Panc1 (cell line): ENCODE measurements around the gene MC1R. TPM values are rescaled to one million over a fixed set of nuclear protein-coding genes. Genes with fewer than 3 reads are reported as not detected.
A peak's percentile ranks its signal among the peaks of the same experiment; 100 is the strongest.

Source experiments
- ATAC-seq: fragments of 200-7000 bp; cut with Tn5 transposase; 2 replicates; pipeline ENCODE4 v1.9.1; 2020; ENCODE audit warnings: mild to moderate bottlenecking, moderate library complexity
- BruUV-seq: library from RNA; stranded (reverse); fragments of 400-500 nt; replicated peaks from 2 replicates; lab custom pipeline; 2021; lab: Mats Ljungman, UMichigan
- CTCF ChIA-PET: fragments of 300-600 bp; sonication (Branson Sonifier 250); formaldehyde crosslinking; loops from one replicate; lab custom pipeline; 2022; ENCODE audit warnings: antibody characterized with exemption; lab: Charles Lee
- POLR2A ChIA-PET: fragments of 300-600 bp; sonication (Branson Sonifier 250); formaldehyde crosslinking; loops from one replicate; lab custom pipeline; 2022; ENCODE audit warnings: antibody characterized with exemption; lab: Charles Lee
- DNase-seq: peaks from one replicate; pipeline ENCODE4 v3.0.0-alpha.2; 2010; ENCODE audit warnings: low read depth, low spot score
- H3K27ac ChIP-seq: 2 replicates; pipeline ENCODE4 v1.5.1; 2011; ENCODE audit warnings: mild to moderate bottlenecking, low read length, inconsistent platforms
- H3K27me3 ChIP-seq: fragments of 200-500 bp; sonication (Bioruptor generic); 2 replicates; pipeline ENCODE4 v1.6.0; 2014; ENCODE audit warnings: low read length, inconsistent platforms; ENCODE audit not compliant: control insufficient read depth, insufficient read depth
- H3K36me3 ChIP-seq: fragments of 200-500 bp; sonication (Bioruptor generic); 2 replicates; pipeline ENCODE4 v1.5.1; 2014; ENCODE audit warnings: inconsistent platforms, mild to moderate bottlenecking, low read length, moderate library complexity; ENCODE audit not compliant: control insufficient read depth, insufficient read depth
- H3K4me1 ChIP-seq: 2 replicates; pipeline ENCODE4 v1.5.1; 2011; ENCODE audit warnings: inconsistent platforms, mild to moderate bottlenecking, low read length, moderate library complexity; ENCODE audit not compliant: control insufficient read depth, insufficient read depth
- H3K4me3 ChIP-seq, 2 experiments: 2 replicates each; pipeline ENCODE4 v1.5.1; 2011 to 2012; ENCODE audit warnings: low read depth in 2 of 2, low read length in 2 of 2, mild to moderate bottlenecking in 2 of 2, inconsistent platforms in 1 of 2, moderate library complexity in 1 of 2
- H3K9me3 ChIP-seq: fragments of 200-500 bp; sonication (Bioruptor generic); 2 replicates; pipeline ENCODE4 v1.5.1; 2014; ENCODE audit warnings: low read depth, mild to moderate bottlenecking, inconsistent platforms, low read length, moderate library complexity; ENCODE audit not compliant: control insufficient read depth, insufficient read depth
- POLR2AphosphoS5 ChIP-seq: IDR thresholded peaks from 2 replicates; pipeline ENCODE4 v1.6.1; 2012; ENCODE audit warnings: mild to moderate bottlenecking, low read depth, low read length, moderate library complexity
- SIN3A ChIP-seq: IDR thresholded peaks from 2 replicates; pipeline ENCODE4 v1.6.1; 2012; ENCODE audit warnings: low read depth, mild to moderate bottlenecking, low read length, moderate library complexity, borderline replicate concordance; ENCODE audit not compliant: insufficient read depth
- TCF7L2 ChIP-seq: IDR thresholded peaks from 2 replicates; pipeline ENCODE4 v1.6.1; 2011; ENCODE audit warnings: mild to moderate bottlenecking, low read depth, low read length, inconsistent platforms
- in situ Hi-C: cut with HindIII; loops from 2 replicates; pipeline ENCODE4 v1.10.0; 2016; ENCODE audit warnings: low sequenced_read_pairs, low pct_unique_long_range_greater_than_20kb
- intact Hi-C: fragments of 100-400 bp; cut with micrococcal nuclease; formaldehyde crosslinking; loops from one replicate; pipeline ENCODE4 v1.10.0; 2022; ENCODE audit not compliant: unreplicated experiment
- total RNA-seq: library from RNA; stranded (reverse); gene quantifications from one replicate; pipeline ENCODE4 v1.2.1, GENCODE V29; 2021; ENCODE audit not compliant: unreplicated experiment
- TF ChIP-seq, protein P1 (sequence below), 2 experiments: IDR thresholded peaks; 2 replicates each; pipeline ENCODE4 v1.6.1; 2011 to 2012; ENCODE audit warnings: low read depth in 2 of 2, control low read depth in 1 of 2, low read length in 1 of 2, mild to moderate bottlenecking in 1 of 2, moderate library complexity in 1 of 2; ENCODE audit not compliant: insufficient read depth in 1 of 2
- TF ChIP-seq, protein P2 (sequence below): fragments of 450-650 bp; IDR thresholded peaks from 2 replicates; pipeline ENCODE4 v1.5.1; 2017; ENCODE audit warnings: mild to moderate bottlenecking

MC1R gene
- total RNA-seq, 1 experiment from 2014 or later = 8.7 TPM

- ChIA-PET CTCF (interaction anchor here (0.6 kb wide), 1 partner anchor 82 kb away, joined by 3 read pairs; no protein-coding TSS in a partner anchor), POLR2A (no interaction called here)
- Histone ChIP-seq H3K27me3 (no peaks in the 10 kb centered on the region), H3K9me3 (no peaks in the 10 kb centered on the region), H3K36me3 (no peaks in the 10 kb centered on the region), H3K4me3 (no peak overlapping the region), H3K27ac (no peak overlapping the region), H3K4me1 (0 out of 2 replicates have a peak, but pooled peaks cover 4% of the 10 kb centered on the region)
- in situ Hi-C loops (no loop called here), intact Hi-C loops (no loop called here)
- TSS peak; percentile 55 for BruUV-seq
- TF ChIP-seq TCF7L2 = no peak
- TF ChIP-seq, protein P1, sequence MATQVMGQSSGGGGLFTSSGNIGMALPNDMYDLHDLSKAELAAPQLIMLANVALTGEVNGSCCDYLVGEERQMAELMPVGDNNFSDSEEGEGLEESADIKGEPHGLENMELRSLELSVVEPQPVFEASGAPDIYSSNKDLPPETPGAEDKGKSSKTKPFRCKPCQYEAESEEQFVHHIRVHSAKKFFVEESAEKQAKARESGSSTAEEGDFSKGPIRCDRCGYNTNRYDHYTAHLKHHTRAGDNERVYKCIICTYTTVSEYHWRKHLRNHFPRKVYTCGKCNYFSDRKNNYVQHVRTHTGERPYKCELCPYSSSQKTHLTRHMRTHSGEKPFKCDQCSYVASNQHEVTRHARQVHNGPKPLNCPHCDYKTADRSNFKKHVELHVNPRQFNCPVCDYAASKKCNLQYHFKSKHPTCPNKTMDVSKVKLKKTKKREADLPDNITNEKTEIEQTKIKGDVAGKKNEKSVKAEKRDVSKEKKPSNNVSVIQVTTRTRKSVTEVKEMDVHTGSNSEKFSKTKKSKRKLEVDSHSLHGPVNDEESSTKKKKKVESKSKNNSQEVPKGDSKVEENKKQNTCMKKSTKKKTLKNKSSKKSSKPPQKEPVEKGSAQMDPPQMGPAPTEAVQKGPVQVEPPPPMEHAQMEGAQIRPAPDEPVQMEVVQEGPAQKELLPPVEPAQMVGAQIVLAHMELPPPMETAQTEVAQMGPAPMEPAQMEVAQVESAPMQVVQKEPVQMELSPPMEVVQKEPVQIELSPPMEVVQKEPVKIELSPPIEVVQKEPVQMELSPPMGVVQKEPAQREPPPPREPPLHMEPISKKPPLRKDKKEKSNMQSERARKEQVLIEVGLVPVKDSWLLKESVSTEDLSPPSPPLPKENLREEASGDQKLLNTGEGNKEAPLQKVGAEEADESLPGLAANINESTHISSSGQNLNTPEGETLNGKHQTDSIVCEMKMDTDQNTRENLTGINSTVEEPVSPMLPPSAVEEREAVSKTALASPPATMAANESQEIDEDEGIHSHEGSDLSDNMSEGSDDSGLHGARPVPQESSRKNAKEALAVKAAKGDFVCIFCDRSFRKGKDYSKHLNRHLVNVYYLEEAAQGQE (IDR thresholded peaks at IDR 0.05; ENCODE audit: insufficient read depth in 1 of 2, low read depth in 2 of 2, low read length in 1 of 2) = no peak
- no peak for TF ChIP-seq POLR2AphosphoS5
- no peak for TF ChIP-seq SIN3A
- TF ChIP-seq, protein P2, sequence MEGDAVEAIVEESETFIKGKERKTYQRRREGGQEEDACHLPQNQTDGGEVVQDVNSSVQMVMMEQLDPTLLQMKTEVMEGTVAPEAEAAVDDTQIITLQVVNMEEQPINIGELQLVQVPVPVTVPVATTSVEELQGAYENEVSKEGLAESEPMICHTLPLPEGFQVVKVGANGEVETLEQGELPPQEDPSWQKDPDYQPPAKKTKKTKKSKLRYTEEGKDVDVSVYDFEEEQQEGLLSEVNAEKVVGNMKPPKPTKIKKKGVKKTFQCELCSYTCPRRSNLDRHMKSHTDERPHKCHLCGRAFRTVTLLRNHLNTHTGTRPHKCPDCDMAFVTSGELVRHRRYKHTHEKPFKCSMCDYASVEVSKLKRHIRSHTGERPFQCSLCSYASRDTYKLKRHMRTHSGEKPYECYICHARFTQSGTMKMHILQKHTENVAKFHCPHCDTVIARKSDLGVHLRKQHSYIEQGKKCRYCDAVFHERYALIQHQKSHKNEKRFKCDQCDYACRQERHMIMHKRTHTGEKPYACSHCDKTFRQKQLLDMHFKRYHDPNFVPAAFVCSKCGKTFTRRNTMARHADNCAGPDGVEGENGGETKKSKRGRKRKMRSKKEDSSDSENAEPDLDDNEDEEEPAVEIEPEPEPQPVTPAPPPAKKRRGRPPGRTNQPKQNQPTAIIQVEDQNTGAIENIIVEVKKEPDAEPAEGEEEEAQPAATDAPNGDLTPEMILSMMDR = no peak
- DNase-seq (no peak), ATAC-seq (no peak)
Observed at GRCh38 chr16:89951509-89951908, 32.8 kb downstream of the MC1R start.

DNA sequence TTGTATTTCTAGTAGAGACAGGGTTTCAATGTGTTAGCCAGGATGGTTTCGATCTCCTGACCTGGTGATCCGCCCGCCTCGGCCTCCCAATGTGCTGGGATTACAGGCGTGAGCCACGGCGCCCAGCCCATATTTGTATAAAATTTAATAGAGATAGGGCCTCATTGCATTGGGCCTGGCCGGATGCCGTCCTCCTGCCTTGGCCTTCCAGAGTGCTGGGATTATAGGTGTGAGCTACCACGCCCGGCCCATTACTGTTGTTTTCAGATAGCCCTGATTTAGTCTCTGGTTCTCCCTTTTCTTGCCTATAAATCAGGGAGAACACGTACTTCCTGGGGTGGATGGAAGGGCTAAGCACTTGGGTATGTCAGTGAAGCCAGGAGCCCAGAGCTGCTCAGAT, 33.4 kb downstream of the MC1R start:
- TF ChIP-seq SIN3A (no peak), POLR2AphosphoS5 (no peak), TCF7L2 (no peak)
- TF ChIP-seq, protein P2 = no peak
- TF ChIP-seq, protein P1 (IDR thresholded peaks at IDR 0.05; ENCODE audit: insufficient read depth in 1 of 2, low read depth in 2 of 2, low read length in 1 of 2) = no peak
- POLR2A ChIA-PET = no interaction called here
- no peak for DNase-seq
- Histone ChIP-seq H3K36me3 (no peaks in the 10 kb centered on the region), H3K27ac (no peak overlapping the region), H3K4me3 (no peak overlapping the region), H3K9me3 (no peaks in the 10 kb centered on the region), H3K4me1 (0 out of 2 replicates have a peak, but pooled peaks cover 4% of the 10 kb centered on the region), H3K27me3 (no peaks in the 10 kb centered on the region)
- no peak for ATAC-seq
- in situ Hi-C loops (no loop called here), intact Hi-C loops (no loop called here)
- BruUV-seq = no TSS peak
- CTCF ChIA-PET = no interaction called here
